Lung (tissue), 12 donors: Measurements from ENCODE around the gene EREG. TPM values are rescaled to one million over a fixed set of nuclear protein-coding genes. Genes with fewer than 3 reads are reported as not detected.

Source experiments
- ATAC-seq: fragments of 200-7000 bp; cut with Tn5 transposase; one replicate; pipeline ENCODE4 v1.9.1; 2020; ENCODE audit warnings: moderate number of reproducible peaks; ENCODE audit not compliant: insufficient read depth, low FRiP score
- DNase-seq, 3 donors: peaks; one replicate each; pipeline ENCODE4 v3.0.0-alpha.2; 2013 to 2017
- H3K27ac ChIP-seq, 2 donors: one replicate each; pipeline ENCODE4 v1.5.1; 2013; ENCODE audit warnings: mild to moderate bottlenecking in 2 of 2, moderate library complexity in 2 of 2, control low read depth in 1 of 2, inconsistent platforms in 1 of 2, low read depth in 1 of 2, low read length in 1 of 2
- H3K27me3 ChIP-seq, 3 donors: one replicate each; pipeline ENCODE4 v1.5.1; 2013; ENCODE audit warnings: low read length in 2 of 3; ENCODE audit not compliant: control insufficient read depth in 3 of 3, insufficient read depth in 3 of 3
- H3K36me3 ChIP-seq, 4 donors: one replicate each; pipeline ENCODE4 v1.5.1; 2013; ENCODE audit warnings: low read length in 4 of 4, mild to moderate bottlenecking in 1 of 4, moderate library complexity in 1 of 4; ENCODE audit not compliant: control insufficient read depth in 4 of 4, insufficient read depth in 4 of 4
- H3K4me1 ChIP-seq, 5 donors: one replicate each; pipeline ENCODE4 v1.5.1; 2013; ENCODE audit warnings: low read length in 5 of 5, mild to moderate bottlenecking in 2 of 5, moderate library complexity in 1 of 5; ENCODE audit not compliant: control insufficient read depth in 5 of 5, insufficient read depth in 5 of 5
- H3K4me3 ChIP-seq: one replicate; pipeline ENCODE4 v1.5.1; 2013; ENCODE audit warnings: mild to moderate bottlenecking, control low read depth, moderate library complexity
- H3K9ac ChIP-seq, 2 donors: one replicate each; pipeline ENCODE4 v1.5.1; 2013; ENCODE audit warnings: low read length in 2 of 2, control low read depth in 1 of 2; ENCODE audit not compliant: insufficient read depth in 1 of 2
- H3K9me3 ChIP-seq, 4 donors: one replicate each; pipeline ENCODE4 v1.5.1; 2013; ENCODE audit warnings: low read length in 3 of 4, mild to moderate bottlenecking in 1 of 4, moderate library complexity in 1 of 4; ENCODE audit not compliant: control insufficient read depth in 4 of 4, insufficient read depth in 3 of 4
- CTCF ChIP-seq: IDR thresholded peaks from 2 replicates; pipeline ENCODE4 v1.5.1; 2012; ENCODE audit warnings: mild to moderate bottlenecking; ENCODE audit errors: control extremely low read depth, extremely low read depth
- WGBS, 2 donors: extraction: QIAGEN DNeasy Blood & Tissue Kit; methylation state at CpG; one replicate each; pipeline ENCODE4 v1.1.7; 2013; 5-methylcytosine and 5-hydroxymethylcytosine counted together
- polyA plus RNA-seq, 2 donors: library from polyadenylated mRNA; stranded (reverse); fragments of 200-250 nt; gene quantifications; one replicate each; pipeline ENCODE4 v1.2.1, GENCODE V29; 2013
- total RNA-seq, 2 donors: library from RNA; depleted of rRNA in 1 of 2; stranded (reverse); fragments of >200 nt in 1 of 2; gene quantifications; one replicate each; pipeline ENCODE4 v1.2.1, GENCODE V29; 2014 to 2021
- donor health status: control.
- donor health status: control.
- donor health status: Bipolar disorder and iron deficiency.
- donor health status: healthy.
- donor health status: DM: yes; HTN: yes; CAD: no.

EREG gene
- total and polyA plus RNA-seq, 4 donors = 0.14 to 4.0 (median 0.34) TPM

GRCh38 chr4:74330295-74330750 lies 34.6 kb upstream of the EREG start:
- no peak for DNase-seq
- Histone ChIP-seq H3K9ac (no peak overlapping the region), H3K9me3 (no peaks in the 10 kb centered on the region), H3K27me3 (no peaks in the 10 kb centered on the region), H3K27ac (no peak overlapping the region), H3K4me1 (no peaks in the 10 kb centered on the region), H3K36me3 (no peaks in the 10 kb centered on the region), H3K4me3 (no peak overlapping the region)
- no peak for ATAC-seq
- TF ChIP-seq CTCF = no peak
- WGBS, 2 donors = 33 to 56% methylated on average over 9 of the region's 9 CpGs

GRCh38 chr4:74331252-74331651 lies 33.7 kb upstream of the EREG start:
- ATAC-seq (no peak), DNase-seq (no peak)
- no peak for TF ChIP-seq CTCF
- no peak overlapping the region for H3K9ac ChIP-seq
- H3K4me3 ChIP-seq = no peak overlapping the region
- H3K9me3 ChIP-seq = no peaks in the 10 kb centered on the region
- 85 to 87% methylated on average over 2 of the region's 2 CpGs for WGBS, 2 donors
- H3K27me3 ChIP-seq = no peaks in the 10 kb centered on the region
- no peaks in the 10 kb centered on the region for H3K36me3 ChIP-seq
- no peak overlapping the region for H3K27ac ChIP-seq
- H3K4me1 ChIP-seq = no peaks in the 10 kb centered on the region

GRCh38 chr4:74331944-74332343 lies 33.0 kb upstream of the EREG start:
- Histone ChIP-seq H3K27me3 (no peaks in the 10 kb centered on the region), H3K9ac (no peak overlapping the region), H3K4me1 (no peaks in the 10 kb centered on the region), H3K27ac (no peak overlapping the region), H3K9me3 (no peaks in the 10 kb centered on the region), H3K36me3 (no peaks in the 10 kb centered on the region), H3K4me3 (no peak overlapping the region)
- no peak for TF ChIP-seq CTCF
- DNase-seq (no peak), ATAC-seq (no peak)

- Histone ChIP-seq H3K4me1 (no peaks in the 10 kb centered on the region), H3K36me3 (no peaks in the 10 kb centered on the region), H3K27ac (no peak overlapping the region), H3K9me3 (no peaks in the 10 kb centered on the region), H3K9ac (no peak overlapping the region), H3K27me3 (no peaks in the 10 kb centered on the region), H3K4me3 (no peak overlapping the region)
- ATAC-seq = no peak
- 83 to 94% methylated on average over 7 of the region's 7 CpGs for WGBS, 2 donors
- DNase-seq = no peak
- no peak for TF ChIP-seq CTCF
Observed at GRCh38 chr4:74334636-74335035, 30.3 kb upstream of the EREG start.
